NB4 (cell line): ENCODE results near the gene BUB1.
"Not testable (repeated sequence)": the region's sequence is repeated elsewhere in the genome, so short reads cannot be mapped to it uniquely, and the experiment has no call there.

Experiments
- CTCF ChIP-seq: IDR thresholded peaks from one replicate; pipeline ENCODE4 v1.5.1; 2012; ENCODE audit warnings: low read depth, low read length
- POLR2A ChIP-seq: IDR thresholded peaks from 2 replicates; pipeline ENCODE4 v1.6.1; 2011; ENCODE audit warnings: mild to moderate bottlenecking; ENCODE audit not compliant: insufficient read length; ENCODE audit errors: extremely low read depth

DNA sequence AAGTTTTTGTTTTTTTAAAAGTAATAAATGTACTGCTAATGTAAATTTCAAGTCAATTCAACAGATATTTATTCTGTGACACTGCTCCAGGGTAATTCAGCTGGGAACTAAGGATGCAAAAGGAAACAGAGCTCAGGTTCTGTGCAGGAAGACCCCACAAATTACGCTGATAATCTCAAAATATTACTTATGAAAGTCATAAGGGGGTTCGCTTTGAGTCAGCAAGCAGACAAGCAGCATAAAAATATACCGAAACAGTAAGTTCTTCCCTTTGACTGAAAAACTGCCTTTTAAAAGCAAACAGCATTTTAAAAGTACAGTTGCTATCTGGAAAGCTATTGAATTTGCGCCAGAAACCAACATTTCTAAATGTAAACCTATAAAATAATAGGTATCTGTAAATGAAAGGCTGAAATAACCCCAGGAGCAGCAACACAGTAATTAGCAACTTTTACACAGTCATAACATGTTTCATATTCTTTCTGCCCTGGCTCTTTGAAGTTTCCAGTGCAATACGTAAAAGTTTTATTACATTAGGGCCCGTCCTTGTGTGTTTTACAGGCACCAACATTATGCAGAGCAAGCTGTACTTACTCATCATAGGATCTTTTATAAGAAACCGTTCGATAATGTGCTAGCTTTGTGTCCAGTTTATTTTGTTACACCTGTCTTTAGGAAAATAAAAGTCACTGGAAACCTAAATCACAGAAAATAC is 68.9 kb downstream of the BUB1 start:
- not testable (repeated sequence) for TF ChIP-seq CTCF, POLR2A
